SKM-1 treated with dmso at 0.1 percent for 144 hours (cell line): ENCODE data around the gene SAPCD2.
"Not testable (repeated sequence)": the region's sequence is repeated elsewhere in the genome, so short reads cannot be mapped to it uniquely, and the experiment has no call there.

Experiments used
- DNase-seq: peaks from one replicate; lab custom pipeline; 2025; ENCODE audit not compliant: unreplicated experiment; lab: John Stamatoyannopoulos, UW

Gene SAPCD2

GRCh38 chr9:137070201-137070905 is at the start of gene SAPCD2:
SAPCD2 (minus strand) TSS chr9:137070557; CDS start chr9:137070460, 97 bp downstream.
- DNase-seq: peak; percentile 89

DNA sequence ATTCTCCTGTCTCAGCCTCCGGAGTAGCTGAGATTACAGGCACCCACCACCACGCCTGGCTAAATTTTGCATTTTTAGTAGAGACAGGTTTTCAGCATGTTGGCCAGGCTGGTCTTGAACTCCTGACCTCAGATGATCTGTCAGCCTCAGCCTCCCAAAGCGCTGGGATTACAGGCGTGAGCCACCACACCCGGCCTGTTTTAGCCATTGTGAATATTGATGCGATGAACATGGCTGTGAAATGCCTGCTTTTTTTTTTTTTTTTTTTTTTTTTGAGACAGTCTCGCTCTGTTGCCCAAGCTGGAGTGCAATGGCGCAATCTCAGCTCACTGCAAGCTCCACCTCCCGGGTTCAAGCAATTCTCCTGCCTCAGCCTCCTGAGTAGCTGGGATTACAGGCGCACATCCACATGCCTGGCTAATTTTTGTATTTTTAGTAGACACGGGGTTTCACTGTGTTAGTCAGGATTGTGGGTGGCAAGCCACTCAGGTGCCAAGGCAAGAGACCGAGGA is 47.8 kb upstream of the SAPCD2 start:
- not testable (repeated sequence) for DNase-seq

DNA sequence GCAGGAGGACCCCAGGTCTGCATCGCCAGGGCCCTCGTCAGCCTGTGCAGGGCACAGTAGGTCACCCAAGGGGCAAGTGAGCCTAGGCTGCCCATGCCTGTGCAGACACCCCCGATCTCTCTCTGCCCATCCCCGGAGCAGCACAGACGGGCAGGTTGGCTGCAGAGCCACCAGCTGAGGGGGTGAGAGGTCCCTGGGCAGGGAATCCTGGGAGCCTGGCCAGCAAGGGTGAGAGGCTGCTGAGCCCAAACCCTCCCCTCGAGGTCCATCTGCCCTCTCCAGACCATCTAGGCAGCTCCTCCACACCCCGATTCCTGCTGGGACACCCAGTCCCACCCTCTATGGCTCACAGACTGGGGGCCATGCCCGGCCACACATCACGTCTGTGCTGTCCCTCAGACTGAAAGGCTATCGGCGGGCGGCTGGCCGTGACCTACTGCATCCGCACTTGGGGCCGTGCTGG is 46.9 kb upstream of the SAPCD2 start:
- DNase-seq: no peak

DNA sequence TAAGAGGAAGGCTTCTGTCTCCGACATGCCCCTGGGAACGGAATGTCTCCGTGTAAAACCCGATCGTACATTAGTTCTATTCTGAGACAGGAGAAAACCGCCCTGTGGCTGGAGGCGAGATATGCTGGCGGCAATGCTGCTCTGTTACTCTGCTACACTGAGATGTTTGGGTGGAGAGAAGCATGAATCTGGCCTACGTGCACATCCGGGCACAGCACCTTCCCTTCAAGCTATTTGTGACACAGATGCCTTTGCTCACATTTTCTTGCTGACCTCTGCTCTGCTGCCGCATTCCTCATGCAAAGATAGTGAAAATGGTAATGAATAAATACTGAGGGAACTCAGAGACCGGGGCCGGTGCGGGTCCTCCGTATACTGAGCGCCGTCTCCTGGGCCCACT is 46.4 kb upstream of the SAPCD2 start:
- DNase-seq: no peak

DNA sequence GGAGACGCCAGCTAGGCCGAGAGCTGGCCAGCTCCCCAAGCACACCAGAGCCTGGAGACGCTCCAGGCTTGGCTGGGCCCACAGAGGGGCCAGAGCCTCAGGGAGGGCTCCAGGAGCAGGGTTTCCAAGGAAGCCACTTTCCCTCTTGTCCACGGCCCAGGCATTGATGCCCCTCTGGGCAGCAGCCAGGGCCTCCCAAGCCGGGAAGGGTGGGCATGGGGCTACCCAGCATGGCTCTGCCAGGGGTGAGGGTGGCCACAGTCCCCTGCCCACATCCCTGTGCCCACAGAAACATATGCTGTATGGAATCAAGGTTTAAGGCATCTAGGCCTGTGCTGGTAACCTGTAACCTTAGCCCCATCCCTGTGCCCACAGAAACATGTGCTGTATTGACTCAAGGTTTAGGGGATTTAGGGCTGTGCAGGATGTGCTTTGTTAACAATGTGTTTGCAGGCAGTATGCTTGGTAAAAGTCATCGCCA is 45.7 kb upstream of the SAPCD2 start:
- no peak for DNase-seq

- DNase-seq: no peak
These were observed 45.2 kb upstream of the SAPCD2 start for GRCh38 chr9:137115394-137116026.

- DNase-seq: peak; percentile 51
These were observed 44.4 kb upstream of the SAPCD2 start, which contains the start of gene DPP7 for GRCh38 chr9:137114613-137115393. DPP7 (minus strand) TSS chr9:137114733; CDS start chr9:137114713, 20 bp downstream.

DNA sequence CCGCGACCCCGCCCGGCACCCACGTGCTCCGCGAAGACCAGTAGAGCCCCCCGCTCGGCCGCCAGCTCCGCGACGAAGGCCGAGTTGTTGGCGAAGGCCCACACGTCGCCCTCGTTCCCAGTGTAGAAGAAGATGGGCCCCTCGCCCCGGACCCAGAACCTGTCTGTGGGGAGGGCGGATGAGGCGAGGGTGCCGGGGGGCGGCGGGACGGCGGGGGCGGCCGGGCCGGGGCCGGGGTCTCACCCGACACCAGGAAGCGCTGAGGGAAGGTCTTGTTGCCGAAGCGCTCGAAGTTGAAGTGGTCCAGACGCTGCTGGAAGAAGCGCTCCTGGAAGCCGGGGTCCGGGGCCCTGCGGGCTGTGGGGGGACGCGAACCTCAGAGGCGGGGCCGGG is 43.9 kb upstream of the SAPCD2 start:
- DNase-seq: no peak

- no peak for DNase-seq
These were observed 43.2 kb upstream of the SAPCD2 start for GRCh38 chr9:137113385-137114159.

GRCh38 chr9:137112564-137113384 is 42.4 kb upstream of the SAPCD2 start:
- DNase-seq: no peak

DNA sequence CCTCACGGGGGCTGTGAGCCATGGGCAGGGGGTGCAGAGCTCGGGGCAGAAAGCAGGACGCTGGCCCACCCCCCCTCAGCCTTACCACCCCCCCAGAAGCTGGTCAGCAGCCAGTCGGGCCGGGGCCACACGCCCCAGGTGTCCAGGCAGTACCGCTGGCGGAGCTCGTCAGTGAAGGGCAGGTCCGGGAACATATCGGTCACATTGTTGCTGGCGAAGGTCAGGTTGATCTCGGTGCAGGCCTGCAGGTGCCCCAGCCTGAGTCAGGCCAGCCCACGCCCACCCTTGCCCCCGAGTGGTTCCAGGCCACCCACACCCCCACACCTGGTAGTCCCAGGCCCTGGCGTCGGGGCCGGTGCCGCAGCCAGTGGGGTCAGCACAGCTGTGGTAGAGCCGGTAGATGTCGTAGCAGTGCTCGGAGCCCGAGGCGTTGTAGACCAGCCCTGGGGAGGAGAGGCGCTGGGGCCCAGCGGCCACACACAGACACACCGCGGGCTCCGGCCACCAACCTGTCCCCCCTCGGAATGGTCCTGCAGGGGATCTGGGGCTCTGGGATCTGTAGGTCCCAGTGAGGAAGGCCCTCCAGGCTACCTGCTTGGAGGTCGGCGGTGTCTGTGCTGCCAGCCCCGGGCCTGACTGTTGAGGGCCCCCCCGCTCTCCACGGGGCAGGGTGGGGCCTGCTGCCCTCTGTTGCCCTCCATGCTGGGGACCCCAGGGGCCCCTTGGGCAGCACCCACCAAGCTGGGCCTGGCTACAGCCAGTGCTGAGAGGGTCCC is 41.6 kb upstream of the SAPCD2 start:
- no peak for DNase-seq

DNA sequence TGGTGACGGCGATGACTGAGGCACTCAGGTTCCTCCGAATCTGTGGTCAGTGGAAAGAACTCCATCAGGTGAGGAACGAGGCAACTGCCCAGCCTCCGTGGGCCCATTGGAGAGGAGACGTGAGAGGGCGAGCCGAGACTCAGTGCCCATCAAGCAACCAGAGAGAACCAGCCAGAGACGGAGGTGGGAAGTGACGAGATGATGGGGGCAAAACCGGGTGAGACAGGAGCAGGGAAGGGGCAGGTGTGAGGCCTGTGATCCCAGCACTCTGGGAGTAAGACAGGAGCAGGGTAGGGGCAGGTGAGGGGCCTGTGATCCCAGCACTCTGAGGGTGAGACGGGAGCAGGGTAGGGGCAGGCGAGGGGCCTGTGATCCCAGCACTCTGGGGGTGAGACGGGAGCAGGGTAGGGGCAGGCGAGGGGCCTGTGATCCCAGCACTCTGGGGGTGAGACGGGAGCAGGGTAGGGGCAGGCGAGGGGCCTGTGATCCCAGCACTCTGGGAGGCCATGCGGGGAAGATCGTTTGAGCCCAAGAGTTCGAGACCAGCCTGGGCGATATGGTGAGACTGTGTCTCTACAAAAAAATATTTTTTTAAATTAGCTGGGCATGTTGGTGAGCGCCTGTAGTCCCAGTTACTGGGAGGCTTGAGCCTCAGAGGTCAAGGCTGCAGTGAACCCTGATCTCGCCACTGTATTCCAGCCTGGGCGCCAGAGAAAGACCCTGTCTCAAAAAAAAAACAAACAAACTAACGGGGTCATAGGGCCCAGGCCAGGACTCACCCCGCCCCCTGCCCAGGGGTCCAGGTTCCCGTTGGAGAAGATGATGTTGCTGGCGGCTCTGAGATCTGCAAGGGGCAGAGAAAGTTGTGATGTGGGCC is 40.8 kb upstream of the SAPCD2 start:
- no peak for DNase-seq

GRCh38 chr9:137110147-137110910 is 40.0 kb upstream of the SAPCD2 start:
- DNase-seq: no peak

DNA sequence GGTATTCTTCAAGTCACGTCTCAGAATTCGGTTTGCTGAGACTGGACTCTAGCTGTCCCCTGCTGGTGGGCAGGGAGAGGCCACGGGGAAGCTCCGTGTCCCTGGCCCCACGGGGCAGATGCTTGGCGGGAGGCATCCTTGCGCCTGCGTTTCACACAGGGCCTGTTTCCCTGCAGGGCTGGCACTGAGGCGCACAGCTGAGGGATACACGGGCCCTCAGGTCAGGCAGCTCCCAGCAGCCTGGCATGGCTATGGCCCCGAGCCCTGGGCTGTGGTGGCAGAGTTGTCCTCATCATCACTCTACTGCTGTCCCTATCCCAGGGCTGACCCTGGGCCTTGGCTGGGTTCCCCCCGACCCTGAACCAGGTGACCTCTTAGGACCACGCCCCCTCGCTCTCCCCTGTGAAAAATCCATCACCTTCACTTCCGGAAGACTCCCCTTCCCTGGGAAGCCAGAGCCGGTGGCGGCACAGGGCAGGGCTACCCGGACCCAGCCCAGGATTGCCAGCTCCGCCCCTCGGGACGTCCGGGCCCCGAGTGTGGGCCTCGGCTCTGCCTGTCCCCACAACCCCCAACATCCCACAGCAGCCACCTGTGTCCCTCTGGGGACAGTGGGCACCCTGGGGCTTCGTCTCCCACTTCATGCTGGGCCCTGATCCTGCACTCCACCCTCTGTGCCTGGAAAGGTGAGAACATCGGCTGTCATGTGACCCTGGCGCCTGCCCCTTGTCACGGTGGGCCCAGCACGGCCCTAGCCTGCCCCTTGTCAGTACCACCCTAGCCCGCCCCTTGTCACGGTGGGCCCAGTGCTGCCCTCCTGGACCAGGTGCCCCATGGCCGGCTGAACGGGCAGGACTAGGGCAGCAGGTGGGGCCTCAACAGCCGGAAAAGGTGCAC is 39.1 kb upstream of the SAPCD2 start:
- no peak for DNase-seq

- no peak for DNase-seq
These were observed 38.4 kb upstream of the SAPCD2 start for GRCh38 chr9:137108608-137109249.

DNA sequence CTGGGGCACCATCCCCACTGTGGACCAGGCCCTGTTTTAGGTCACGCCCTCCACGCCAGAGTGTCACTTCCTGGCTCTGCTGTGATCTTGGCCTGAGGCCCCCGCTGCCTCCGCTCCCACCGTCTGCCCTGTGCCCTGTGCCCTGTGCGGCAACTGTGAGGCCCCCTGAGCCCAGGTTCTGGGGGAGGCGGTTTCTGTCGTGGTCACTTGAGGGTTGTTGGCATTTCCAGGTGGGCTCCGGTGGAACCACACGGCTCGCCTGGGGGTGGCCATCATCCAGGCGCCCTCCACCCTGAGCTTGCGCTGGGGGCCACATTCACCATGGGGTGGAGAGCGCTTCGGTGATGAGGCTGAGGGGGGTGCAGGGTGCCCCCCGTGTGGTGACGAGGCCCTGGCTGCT is 37.6 kb upstream of the SAPCD2 start:
- no peak for DNase-seq
